Glomerular endothelial cell (primary cell): Measurements from ENCODE around the gene LMX1A. TPM values are rescaled to one million over a fixed set of nuclear protein-coding genes. Genes with fewer than 3 reads are reported as not detected.
A peak's percentile ranks its signal among the peaks of the same experiment; 100 is the strongest.

Source experiments
- DNase-seq: peaks from one replicate; pipeline ENCODE4 v3.0.0-alpha.2; 2011; ENCODE audit warnings: low read depth, low spot score; ENCODE audit errors: extremely low read depth
- total RNA-seq: library from RNA; depleted of rRNA; stranded (reverse); fragments of >200 nt; gene quantifications from 2 replicates; pipeline ENCODE4 v1.2.3, GENCODE V29; 2015

Gene LMX1A
- total RNA-seq, 1 donor from 2014 or later, result not detected

- no peak for DNase-seq
Measured at GRCh38 chr1:165281207-165281901, 75.2 kb downstream of the LMX1A start.

- DNase-seq, result no peak
Measured at GRCh38 chr1:165279882-165280281, 76.6 kb downstream of the LMX1A start.

GRCh38 chr1:165276314-165276713 lies 80.2 kb downstream of the LMX1A start:
- no peak for DNase-seq

- DNase-seq, result no peak
Measured at GRCh38 chr1:165265196-165265838, 91.2 kb downstream of the LMX1A start.

- DNase-seq, result no peak
Measured at GRCh38 chr1:165259706-165260428, 96.6 kb downstream of the LMX1A start.

- DNase-seq, result no peak
Measured at GRCh38 chr1:165259236-165259635, 97.3 kb downstream of the LMX1A start.

- DNase-seq, result peak; percentile 37
Measured at GRCh38 chr1:165257969-165258459, 98.5 kb downstream of the LMX1A start.

- DNase-seq, result no peak
Measured at GRCh38 chr1:165254896-165255625, 101.5 kb downstream of the LMX1A start.

- DNase-seq, result no peak
Measured at GRCh38 chr1:165254376-165254775, 102.1 kb downstream of the LMX1A start.

GRCh38 chr1:165253818-165254254 lies 102.7 kb downstream of the LMX1A start:
- no peak for DNase-seq

GRCh38 chr1:165248969-165249571 lies 107.4 kb downstream of the LMX1A start:
- DNase-seq, result no peak

GRCh38 chr1:165241952-165242351 lies 114.6 kb downstream of the LMX1A start:
- DNase-seq, result no peak

- DNase-seq, result no peak
Measured at GRCh38 chr1:165241321-165241720, 115.2 kb downstream of the LMX1A start.

GRCh38 chr1:165240492-165240891 lies 116.0 kb downstream of the LMX1A start:
- no peak for DNase-seq

- DNase-seq, result no peak
Measured at GRCh38 chr1:165239873-165240272, 116.6 kb downstream of the LMX1A start.

GRCh38 chr1:165235777-165236291 lies 120.7 kb downstream of the LMX1A start:
- DNase-seq, result no peak

GRCh38 chr1:165235155-165235776 lies 121.2 kb downstream of the LMX1A start:
- no peak for DNase-seq

- no peak for DNase-seq
Measured at GRCh38 chr1:165234149-165234548, 122.4 kb downstream of the LMX1A start.

GRCh38 chr1:165228676-165229075 lies 127.8 kb downstream of the LMX1A start:
- no peak for DNase-seq
